Glomerular endothelial cell (primary cell): ENCODE data around the gene GLI3. TPM values are rescaled to one million over a fixed set of nuclear protein-coding genes. Genes with fewer than 3 reads are reported as not detected.

Experiments used
- DNase-seq: peaks from one replicate; pipeline ENCODE4 v3.0.0-alpha.2; 2011; ENCODE audit warnings: low read depth, low spot score; ENCODE audit errors: extremely low read depth
- total RNA-seq: library from RNA; depleted of rRNA; stranded (reverse); fragments of >200 nt; gene quantifications from 2 replicates; pipeline ENCODE4 v1.2.3, GENCODE V29; 2015

The GLI3 gene
- total RNA-seq, 1 donor from 2014 or later = 10.9 TPM

DNA sequence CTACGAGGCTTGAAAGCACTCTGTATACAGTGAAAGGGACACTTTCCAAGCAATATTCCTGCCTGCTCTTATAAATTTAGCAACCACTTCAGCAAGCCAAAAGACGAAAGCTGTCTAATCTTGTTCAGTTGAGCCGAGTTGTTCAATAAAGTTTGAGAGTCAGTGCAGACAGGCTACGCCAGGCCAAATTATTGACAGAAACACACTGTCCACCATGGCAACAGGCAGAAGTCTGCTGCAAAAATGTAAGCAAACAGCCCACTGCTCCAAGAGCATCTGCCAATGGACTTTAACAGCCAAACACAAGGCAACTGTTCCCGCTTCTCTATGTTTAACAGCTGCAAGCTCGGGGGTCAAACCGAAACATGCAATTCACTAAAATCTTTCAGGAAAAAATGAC, 85.7 kb downstream of the GLI3 start:
- DNase-seq = no peak

DNA sequence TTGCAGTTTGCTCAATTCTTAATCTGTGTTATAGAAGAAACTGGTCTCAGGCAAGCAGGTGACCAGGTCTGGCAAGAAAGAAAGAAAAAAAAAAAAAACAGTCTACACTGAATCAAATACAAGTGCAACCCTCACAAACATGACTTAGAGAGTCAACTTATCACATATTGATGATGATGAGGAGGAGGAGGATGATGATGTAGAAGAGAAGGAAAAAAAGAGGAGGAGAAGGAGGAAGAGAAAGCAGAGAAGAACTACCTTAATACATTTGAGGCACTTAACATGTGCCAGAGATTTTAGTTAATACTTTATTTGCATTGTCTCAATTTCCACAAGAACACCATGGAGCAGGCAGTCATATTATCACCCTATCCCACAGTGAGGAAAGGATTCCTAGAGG, 91.5 kb downstream of the GLI3 start:
- no peak for DNase-seq

DNA sequence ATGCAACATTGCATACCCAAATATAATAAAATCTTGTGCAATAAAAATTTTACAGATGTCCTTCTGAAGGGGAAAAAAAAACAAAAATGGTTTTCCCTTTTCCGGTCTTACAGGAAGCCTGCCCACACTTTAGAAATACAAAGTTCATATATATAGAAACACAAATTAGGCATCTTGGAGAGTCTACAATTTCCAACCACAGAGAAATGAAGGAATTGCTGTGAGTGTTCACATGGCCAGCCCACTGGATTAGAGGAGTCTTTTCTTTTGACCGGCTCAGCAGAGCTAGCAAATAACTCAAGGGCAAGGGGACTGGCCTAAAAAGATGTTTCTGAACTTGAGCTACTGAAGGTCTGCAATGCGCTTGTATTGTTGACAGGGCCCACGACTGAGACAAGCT, 92.4 kb downstream of the GLI3 start:
- no peak for DNase-seq

DNA sequence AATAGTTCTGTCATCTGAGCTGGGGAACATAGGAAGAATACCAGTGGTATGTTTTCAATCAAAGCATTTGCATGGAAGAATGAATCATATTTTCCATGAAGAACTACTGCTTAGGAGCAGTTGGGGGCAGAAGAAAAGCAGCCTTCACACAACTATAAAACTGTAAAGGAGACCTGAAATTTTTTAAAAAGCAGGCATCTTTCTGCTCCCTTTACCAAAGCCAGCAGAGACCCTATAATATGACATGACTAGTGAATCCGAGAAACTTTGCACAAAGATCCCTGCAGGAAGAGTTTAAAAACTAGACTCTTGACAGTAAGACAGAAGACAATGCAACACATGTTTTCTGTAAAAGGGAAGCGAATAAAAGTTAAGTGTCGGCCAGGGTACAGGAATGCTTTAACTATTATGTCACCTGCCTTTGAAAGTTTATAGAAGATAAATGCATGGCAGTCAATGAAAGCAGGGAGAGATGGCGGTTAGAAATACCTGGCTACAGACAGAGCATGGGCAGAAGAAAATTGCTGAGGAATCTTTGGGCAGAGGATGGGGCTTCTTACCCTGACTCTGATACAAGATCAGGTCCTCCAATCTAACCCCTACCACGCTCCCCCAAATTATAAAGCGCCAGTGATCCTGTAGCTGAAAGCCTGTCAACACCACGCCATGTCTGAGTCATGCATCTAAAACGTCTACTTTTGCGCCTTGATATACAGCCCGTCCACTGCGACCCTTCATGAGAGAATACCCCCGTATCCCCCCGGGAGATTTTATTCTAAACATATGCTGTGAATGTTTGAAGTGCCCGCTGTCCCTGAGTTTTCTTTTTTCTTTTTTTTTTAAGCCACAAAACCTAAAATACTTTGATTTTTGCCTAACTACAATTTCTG, 93.1 kb downstream of the GLI3 start:
- DNase-seq = no peak

DNA sequence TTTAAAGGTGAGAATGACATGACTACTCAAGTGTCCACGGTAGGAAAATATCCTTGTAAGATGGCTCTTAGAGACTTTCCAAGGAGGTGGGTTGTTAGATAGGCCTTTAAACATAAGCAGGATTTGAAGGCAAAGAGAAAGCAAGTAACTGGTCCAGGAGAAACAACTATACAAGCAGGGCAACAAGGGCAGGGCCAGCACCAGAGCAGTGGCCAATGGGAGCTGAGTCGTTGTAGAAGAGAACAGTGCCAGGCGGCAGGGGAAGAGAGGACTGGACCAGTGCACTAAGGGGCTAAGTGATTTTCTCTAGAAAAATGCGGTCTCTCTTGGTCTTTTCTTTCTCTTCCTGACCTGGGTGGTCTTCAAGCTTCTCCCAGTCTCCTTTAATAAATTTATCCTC, 94.9 kb downstream of the GLI3 start:
- DNase-seq = no peak

DNA sequence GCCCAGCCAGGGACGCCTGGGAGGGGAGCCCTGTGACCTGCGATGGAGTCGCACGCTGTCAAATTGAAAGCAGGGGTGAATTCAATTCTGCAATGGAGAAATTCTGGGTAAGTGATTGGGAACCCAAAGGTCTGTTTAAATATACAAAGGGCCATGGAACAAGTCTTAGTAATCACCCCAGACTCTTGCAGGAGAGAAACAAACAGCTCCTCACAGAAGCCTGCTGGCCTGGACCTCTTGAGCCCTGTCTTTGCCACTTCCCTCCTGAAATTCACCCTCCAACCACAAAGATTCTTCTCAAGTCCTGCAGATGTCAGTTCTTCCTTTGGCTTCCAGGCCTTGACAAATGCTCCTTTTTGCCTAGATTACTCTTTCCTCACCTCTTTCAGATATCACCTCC, 97.3 kb downstream of the GLI3 start:
- no peak for DNase-seq

DNA sequence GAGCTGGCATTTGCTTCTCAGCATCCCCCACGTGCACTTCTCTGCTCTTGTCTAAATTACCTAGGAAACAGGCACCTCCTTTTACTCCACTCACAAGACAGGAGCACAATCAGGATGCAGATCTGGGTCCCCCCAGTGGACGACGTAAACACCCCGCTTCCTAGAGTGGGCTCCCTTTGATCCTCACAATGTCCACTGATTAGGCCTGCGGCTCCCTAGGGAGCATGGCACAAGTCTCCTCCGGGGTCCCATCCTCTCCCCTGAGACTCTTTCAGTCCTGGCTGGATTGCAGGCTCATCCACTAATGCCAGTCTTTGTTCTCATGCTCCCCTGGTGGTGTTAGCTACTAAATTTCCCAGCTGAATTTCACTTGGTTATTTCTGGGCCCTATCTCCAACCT, 98.3 kb downstream of the GLI3 start:
- no peak for DNase-seq

DNA sequence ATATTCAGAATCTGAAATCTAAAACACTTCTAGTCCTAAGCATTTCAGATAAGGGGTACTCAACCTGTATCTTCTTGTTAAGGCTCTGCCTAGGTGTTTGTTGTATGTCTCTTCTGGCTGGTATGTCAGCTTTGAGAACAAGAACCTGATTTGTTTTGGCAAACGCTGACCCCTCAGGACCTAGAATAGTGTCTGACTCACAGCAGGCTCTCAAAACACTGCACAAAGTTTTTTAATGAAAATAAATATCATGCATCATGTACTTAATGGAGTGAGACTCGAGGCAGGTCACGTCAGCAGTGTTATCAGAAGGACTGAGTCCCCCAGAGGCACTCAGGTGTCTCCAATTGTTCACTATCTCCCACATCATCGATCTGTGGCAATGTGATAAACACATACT, 99.1 kb downstream of the GLI3 start:
- no peak for DNase-seq

DNA sequence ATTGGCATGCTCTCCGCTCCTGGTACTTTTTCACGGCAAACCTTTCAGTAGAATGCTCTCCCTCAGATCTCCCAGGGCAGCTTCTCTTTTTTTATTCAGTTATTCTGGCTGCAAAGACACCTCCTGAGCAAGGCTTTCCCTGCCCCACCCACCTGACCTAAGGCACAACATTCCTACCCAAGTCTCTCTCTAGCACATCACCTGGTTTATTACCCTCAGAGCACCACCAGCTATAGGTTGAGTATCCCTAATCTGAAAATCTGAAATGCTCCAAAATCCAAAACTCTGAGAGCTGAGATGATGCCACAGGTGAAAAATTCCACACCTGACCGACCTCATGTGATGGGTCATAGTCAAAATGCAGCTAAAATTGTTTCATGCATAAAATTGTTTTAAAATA, 99.6 kb downstream of the GLI3 start:
- DNase-seq = no peak

DNA sequence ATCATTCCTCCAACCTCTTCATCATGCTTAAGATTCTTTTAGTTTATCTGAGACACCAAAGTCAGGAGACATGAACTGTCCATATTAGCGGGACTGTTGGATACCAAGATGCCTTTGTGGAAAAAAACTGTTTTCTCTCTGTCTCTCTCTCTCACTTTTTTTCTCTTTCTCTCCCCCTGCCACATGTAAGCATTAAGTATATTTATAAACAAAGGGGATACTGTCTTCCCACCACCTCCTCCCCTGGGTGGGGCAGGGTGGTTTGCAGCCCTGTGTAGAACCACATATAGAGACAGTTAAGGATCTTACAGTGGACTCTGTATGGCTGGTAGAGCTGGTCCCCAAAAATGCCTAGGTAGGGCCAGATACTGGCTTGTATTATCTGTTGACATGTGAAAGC, 101.3 kb downstream of the GLI3 start:
- DNase-seq = no peak

DNA sequence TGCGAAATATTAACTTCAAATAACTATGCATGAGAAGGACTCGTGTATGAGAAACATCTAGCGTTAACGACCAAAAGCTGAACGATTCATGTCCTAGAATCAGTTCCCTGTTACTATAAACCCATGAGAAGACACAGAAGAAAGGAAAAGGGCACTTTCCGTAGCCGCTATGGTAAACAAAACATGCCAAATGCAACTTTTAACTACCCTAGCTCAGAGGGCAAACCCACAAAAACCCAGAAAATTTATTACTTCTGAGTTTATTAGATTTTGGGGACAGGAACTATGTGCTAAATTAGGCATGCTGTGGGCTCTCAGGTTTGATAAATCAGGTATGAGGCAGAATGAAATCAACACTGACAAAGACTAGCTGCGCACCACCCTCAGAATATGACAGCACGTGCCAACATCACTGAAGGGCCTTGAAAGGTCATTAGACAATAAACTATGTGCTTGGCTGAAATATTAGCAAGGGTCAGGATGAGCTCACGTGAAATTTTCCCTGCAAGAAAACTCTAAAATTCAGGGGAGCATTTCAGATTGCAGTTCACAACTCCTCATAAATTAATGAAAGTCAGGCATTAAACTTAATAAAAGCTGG, 102.6 kb downstream of the GLI3 start:
- no peak for DNase-seq

DNA sequence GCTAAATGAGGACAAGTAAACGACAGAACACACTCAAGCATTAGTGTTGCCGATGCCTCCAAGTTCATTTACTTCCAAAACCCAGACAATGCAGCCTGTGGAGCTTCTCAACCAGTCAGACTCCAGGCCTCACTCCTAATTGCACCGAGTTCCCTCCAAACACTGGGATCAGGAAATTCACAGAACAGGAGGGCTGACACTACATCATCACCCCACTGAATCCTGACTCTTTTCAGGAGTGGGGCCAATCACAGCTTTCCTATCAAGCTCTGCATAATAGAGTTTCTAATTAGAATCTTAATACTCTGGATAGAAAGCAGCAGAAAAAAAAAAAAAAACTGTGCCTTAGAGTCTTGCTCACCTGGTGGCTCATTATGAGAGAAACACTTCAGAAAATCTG, 103.7 kb downstream of the GLI3 start:
- no peak for DNase-seq

DNA sequence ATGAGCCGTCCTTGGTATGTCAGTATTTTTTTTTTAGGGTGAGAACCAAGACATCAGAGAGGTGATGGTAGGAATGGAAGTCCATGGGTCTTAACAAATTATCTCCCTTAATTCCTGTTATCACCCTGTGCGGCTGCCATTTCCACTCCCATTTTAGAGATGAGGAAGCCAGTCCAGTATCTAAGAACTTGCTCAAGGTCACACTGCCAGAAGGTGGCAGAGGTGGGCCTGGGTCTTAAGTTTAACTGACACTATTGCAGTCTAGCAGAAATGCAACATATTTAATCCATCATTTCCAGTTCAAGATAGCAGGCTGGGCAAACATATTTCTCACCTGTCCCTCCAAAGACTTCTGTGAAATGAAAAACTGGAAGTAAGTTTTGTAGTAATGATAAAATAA, 108.3 kb downstream of the GLI3 start:
- no peak for DNase-seq

DNA sequence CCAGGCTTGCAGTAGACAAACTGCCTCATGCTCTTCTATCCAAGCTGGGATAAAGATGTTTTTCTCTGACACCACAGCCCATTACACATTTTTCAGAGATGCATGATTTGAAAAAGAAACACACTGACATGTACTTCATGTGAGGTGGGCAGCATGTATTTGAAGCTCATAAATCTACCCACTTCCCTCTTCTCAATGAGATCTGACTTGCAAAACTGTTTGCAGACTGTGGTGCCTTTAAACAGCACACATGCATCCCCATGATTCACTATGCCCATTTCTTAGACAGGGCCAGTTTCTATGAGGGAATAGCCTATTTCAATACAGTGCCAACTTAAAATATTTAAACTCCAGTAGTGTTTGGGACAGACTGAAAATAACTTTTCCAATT, 109.8 kb downstream of the GLI3 start:
- no peak for DNase-seq

DNA sequence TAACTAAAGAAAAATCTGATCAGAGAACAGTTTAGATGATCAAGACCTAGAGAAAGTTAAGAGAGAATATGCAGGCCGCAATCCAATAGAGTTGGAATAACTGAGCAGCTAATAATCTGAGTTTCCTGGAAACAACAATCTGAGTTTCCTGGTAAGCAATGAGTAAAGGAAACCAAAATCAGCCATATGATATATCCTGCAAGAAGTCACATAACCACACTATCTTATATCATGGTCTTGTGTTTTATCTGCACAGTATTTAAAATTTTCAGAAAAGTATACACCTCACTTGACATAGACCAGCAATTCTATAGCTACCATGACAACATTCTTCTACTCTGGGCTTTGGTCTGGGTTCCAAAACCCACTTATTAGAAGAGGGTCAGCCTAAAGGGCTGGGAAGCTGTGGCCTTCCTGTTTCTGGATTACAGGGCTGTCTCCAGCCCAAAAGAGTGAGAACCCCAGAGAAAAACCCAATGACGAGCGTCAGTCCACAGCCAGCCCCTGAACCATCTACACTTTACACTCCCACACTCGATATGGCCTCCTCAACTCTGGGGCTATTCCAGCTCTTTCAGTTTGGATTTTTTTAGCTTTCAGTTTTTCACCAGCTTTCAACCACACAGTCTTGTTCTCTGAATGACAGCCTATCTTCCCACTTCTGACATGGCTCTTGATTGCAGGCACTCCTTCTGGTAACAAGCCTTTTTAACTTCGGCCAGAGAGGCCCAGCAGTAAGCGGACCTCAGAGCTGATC, 110.4 kb downstream of the GLI3 start:
- DNase-seq = no peak

DNA sequence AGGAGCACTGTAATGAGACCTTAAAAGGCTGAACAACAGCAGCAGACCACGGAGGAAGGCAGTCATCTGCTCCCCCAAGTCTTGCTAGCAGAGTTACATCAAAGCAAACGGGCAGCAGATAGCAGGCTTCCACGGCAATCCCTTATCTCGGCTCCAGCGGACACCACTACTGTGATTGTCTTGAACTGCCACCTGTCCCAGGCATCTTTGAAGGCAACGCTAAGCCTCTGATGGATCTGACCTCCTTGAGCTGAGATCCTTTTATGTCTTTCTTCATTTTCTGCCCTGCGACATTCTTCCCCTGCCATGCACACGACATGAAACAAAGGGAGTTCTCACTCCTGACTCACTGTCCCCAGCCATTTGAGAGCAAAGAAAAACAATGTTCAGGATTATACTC, 111.7 kb downstream of the GLI3 start:
- DNase-seq = no peak

DNA sequence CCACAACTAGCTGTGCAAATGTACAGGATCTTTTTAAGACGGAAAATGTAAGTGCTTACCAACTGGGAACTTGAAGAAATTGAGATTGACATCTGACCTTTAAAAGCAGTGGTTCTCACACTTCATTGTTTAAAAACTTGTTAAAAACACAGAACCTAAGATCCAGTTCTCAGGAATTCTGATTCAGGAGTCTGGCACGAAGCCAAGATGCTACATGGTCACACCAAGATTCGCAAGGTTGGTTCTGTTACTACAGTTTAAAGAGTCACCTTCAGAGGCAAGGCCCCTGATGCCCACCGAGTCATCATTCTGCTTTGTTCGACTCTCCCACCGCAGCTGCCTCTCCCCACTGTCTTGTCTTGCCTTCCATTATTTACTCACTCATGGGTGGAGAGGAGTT, 113.3 kb downstream of the GLI3 start:
- DNase-seq = no peak

DNA sequence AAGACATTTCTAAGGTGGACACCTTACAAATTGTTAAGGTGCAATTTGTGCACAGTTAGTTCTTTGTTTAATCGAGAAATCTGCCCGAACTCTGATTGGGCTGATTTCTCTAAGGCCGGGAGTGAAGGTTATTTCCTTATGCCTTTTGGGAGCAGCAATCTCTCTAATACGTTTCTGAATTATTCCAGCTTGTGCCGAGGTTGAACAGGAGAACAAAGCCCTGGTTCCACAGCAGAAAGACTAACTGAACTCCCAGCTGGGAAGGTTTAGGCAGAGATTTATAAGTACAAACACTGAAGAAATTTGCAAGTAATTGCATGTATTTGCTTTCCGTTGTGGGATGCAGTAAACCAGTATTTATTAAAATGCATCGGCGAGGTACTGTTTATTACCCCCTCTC, 116.8 kb downstream of the GLI3 start:
- no peak for DNase-seq

DNA sequence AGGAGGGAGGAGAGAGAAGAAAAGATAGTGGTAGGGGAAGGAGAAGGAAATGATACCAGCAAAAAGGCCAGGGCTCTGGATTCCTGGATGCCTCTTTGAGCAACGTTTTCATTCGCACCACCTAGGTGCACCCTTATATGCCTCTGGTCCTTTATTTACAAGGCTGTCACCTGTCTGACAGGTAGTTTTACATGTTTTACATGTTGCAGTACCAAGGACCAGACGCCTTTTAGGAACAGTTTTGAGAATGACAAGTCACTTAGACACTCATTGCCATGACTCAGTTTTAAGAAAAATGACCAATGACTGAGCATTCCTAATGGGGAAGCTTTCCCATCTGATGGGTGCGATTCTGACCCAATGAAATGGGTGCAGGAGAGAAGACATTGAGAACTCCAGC, 119.8 kb downstream of the GLI3 start:
- no peak for DNase-seq

DNA sequence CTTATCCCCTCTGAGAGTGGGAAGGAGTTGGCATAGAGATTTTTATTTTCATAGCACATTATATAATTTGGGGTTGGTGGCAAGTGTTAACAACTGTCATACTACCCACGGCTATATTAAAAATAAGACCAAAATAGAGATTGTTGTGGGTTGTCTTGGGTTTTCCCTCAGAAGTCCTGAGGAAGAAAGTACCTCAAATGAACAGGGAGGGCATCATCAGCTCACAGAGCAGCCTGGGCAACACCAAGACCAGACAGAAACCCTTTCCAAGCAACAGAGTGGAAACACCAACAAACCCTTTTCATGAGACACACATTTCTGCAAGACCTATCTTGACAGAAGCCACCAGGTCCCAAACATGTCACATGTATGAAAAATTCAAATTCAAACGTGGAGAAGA, 121.2 kb downstream of the GLI3 start:
- no peak for DNase-seq

DNA sequence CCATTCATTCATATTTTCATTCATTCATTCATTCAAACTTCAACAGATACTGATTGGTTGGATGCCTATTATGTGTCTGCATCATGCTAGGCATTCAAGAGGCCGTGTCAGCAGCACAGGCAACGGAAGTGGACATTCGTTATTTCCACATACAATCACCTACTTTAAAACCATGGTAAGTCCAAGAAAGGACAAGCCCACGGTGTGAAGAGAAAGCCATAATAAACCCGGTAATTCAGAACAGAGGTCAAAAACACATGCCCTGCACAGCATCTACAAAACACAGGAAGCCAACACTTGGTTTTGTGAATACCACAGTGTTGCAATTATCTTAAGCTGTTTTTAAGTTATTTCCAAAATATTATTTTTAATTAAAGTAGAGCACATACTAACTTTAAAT, 126.7 kb downstream of the GLI3 start:
- no peak for DNase-seq
